Liver (tissue), 9 donors: ENCODE measurements around the gene NDUFAF2. TPM values are rescaled to one million over a fixed set of nuclear protein-coding genes. Genes with fewer than 3 reads are reported as not detected.
"Not testable (repeated sequence)": the region's sequence is repeated elsewhere in the genome, so short reads cannot be mapped to it uniquely, and the experiment has no call there.

Experiments used
- DNase-seq: peaks from one replicate; pipeline ENCODE4 v3.0.0-alpha.2; 2017; ENCODE audit warnings: low spot score
- H3K27ac ChIP-seq, 2 donors: one replicate each; pipeline ENCODE4 v1.7.0; 2013; ENCODE audit warnings: inconsistent platforms in 2 of 2, low read length in 2 of 2, control low read depth in 1 of 2, low read depth in 1 of 2, mild to moderate bottlenecking in 1 of 2
- H3K27me3 ChIP-seq, 4 donors: one replicate each; pipeline versions ENCODE4 v1.6.1 to v1.7.0; 2013; ENCODE audit warnings: low read length in 3 of 4, inconsistent platforms in 1 of 4, mild to moderate bottlenecking in 1 of 4, moderate library complexity in 1 of 4; ENCODE audit not compliant: control insufficient read depth in 4 of 4, insufficient read depth in 4 of 4
- H3K36me3 ChIP-seq, 4 donors: one replicate each; pipeline versions ENCODE4 v1.6.1 to v1.7.0; 2013; ENCODE audit warnings: low read length in 3 of 4, mild to moderate bottlenecking in 3 of 4, low read depth in 1 of 4, moderate library complexity in 1 of 4; ENCODE audit not compliant: control insufficient read depth in 4 of 4, insufficient read depth in 3 of 4
- H3K4me1 ChIP-seq, 4 donors: one replicate each; pipeline versions ENCODE4 v1.6.1 to v1.7.0; 2013; ENCODE audit warnings: low read length in 3 of 4, mild to moderate bottlenecking in 3 of 4, moderate library complexity in 1 of 4; ENCODE audit not compliant: control insufficient read depth in 4 of 4, insufficient read depth in 4 of 4
- H3K4me3 ChIP-seq, 3 donors: one replicate each; pipeline versions ENCODE4 v1.6.1 to v1.7.0; 2013; ENCODE audit warnings: low read length in 3 of 3, control low read depth in 1 of 3, low read depth in 1 of 3, mild to moderate bottlenecking in 1 of 3
- H3K9ac ChIP-seq, 2 donors: one replicate each; pipeline ENCODE4 v1.7.0; 2013; ENCODE audit warnings: low read length in 2 of 2, mild to moderate bottlenecking in 2 of 2, moderate library complexity in 2 of 2, control low read depth in 1 of 2, low read depth in 1 of 2
- H3K9me3 ChIP-seq, 4 donors: one replicate each; pipeline versions ENCODE4 v1.6.1 to v1.7.0; 2013; ENCODE audit warnings: low read length in 3 of 4; ENCODE audit not compliant: control insufficient read depth in 4 of 4
- FOXA1 ChIP-seq: IDR thresholded peaks from 2 replicates; pipeline ENCODE4 v1.6.1; 2016; ENCODE audit warnings: antibody characterized with exemption
- GABPA ChIP-seq, 2 donors: IDR thresholded peaks in 1 of 2; conservative IDR thresholded peaks in 1 of 2; 2 replicates each; pipeline ENCODE4 v1.6.1; 2016; ENCODE audit warnings: antibody characterized with exemption in 2 of 2, mild to moderate bottlenecking in 1 of 2, moderate library complexity in 1 of 2
- HNF4G ChIP-seq: IDR thresholded peaks from 2 replicates; pipeline ENCODE4 v1.6.1; 2016; ENCODE audit warnings: antibody characterized with exemption
- JUND ChIP-seq, 2 donors: IDR thresholded peaks; 2 replicates each; pipeline ENCODE4 v1.6.1; 2016; ENCODE audit warnings: antibody characterized with exemption in 2 of 2
- SP1 ChIP-seq: IDR thresholded peaks from 2 replicates; pipeline ENCODE4 v1.6.1; 2018; ENCODE audit warnings: antibody characterized with exemption, mild to moderate bottlenecking
- TAF1 ChIP-seq: conservative IDR thresholded peaks from 2 replicates; pipeline ENCODE4 v1.6.1; 2016; ENCODE audit warnings: antibody characterized with exemption, mild to moderate bottlenecking
- YY1 ChIP-seq: IDR thresholded peaks from 2 replicates; pipeline ENCODE4 v1.6.1; 2016; ENCODE audit warnings: antibody characterized with exemption, mild to moderate bottlenecking
- WGBS: extraction: QIAGEN DNeasy Blood & Tissue Kit; methylation state at CpG from one replicate; pipeline ENCODE4 v1.1.7; 2013; 5-methylcytosine and 5-hydroxymethylcytosine counted together
- polyA plus RNA-seq, 2 donors: library from polyadenylated mRNA; stranded (reverse) in 1 of 2; unstranded in 1 of 2; fragments of 200-250 nt in 1 of 2; fragments of >200 nt in 1 of 2; fragmentation: Nextera tagmentation in 1 of 2; extraction: Ambion mirVana in 1 of 2; gene quantifications; one replicate each; pipeline versions ENCODE4 v1.2.1 to v1.2.3, GENCODE V29; 2013 to 2015
- total RNA-seq, 2 donors: library from RNA; depleted of rRNA; stranded (reverse); fragments of >200 nt; gene quantifications; one replicate each; pipeline ENCODE4 v1.2.3, GENCODE V29; 2014
- TF ChIP-seq, protein P1 (sequence below): fragments of 150-350 bp; IDR thresholded peaks from 2 replicates; pipeline ENCODE4 v1.5.1; 2017; ENCODE audit warnings: improper control_type of control experiment, low read depth, low read length; ENCODE audit not compliant: missing input control
- TF ChIP-seq, protein P2 (sequence below): IDR thresholded peaks from 2 replicates; pipeline ENCODE4 v1.6.1; 2016; ENCODE audit warnings: antibody characterized with exemption
- TF ChIP-seq, protein P3 (sequence below): IDR thresholded peaks from 2 replicates; pipeline ENCODE4 v1.6.1; 2016; ENCODE audit warnings: antibody characterized with exemption
- donor health status: healthy.
- donor health status: healthy.
- donor health status: healthy.
- donor health status: healthy.
- donor health status: healthy.

NDUFAF2 gene
- total and polyA plus RNA-seq, 4 donors = 4.3 to 21.3 (median 12.5) TPM

DNA sequence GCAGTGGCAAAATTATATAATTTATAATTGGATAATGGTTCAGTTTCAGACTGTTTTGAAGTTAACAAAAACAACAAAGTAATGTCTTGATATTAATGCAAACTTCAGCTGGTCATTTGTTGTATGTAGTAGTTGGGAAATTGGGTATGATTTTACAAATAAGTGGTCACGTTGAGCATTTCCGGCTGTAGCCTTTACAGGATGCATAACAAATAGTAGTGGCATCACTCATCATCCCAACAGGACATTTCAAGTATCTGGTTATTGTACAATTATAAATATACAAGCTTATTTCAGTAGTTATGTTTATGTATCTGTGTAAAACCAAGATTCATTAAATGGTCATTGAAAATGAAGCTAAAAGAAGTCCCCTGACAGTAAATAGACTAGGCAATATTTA is 144.3 kb downstream of the NDUFAF2 start:
- no peak for TF ChIP-seq FOXA1
- TF ChIP-seq GABPA (IDR thresholded peaks at IDR 0.05 in 1 of 2, conservative IDR thresholded peaks at IDR 0.05 in 1 of 2) = no peak
- TF ChIP-seq SP1 = no peak
- TF ChIP-seq JUND (IDR thresholded peaks at IDR 0.05) = no peak
- TF ChIP-seq TAF1 = no peak
- H3K4me3 ChIP-seq = no peak overlapping the region
- 84% methylated on average over 2 of the region's 2 CpGs for WGBS
- no peak overlapping the region for H3K9ac ChIP-seq
- H3K36me3 ChIP-seq = no peaks in the 10 kb centered on the region
- DNase-seq = no peak
- H3K4me1 ChIP-seq = no peaks in the 10 kb centered on the region
- no peaks in the 10 kb centered on the region for H3K27me3 ChIP-seq
- H3K27ac ChIP-seq = no peak overlapping the region
- H3K9me3 ChIP-seq = peaks cover 0 to 1% (median 0%) of the 10 kb centered on the region in 4 donors

DNA sequence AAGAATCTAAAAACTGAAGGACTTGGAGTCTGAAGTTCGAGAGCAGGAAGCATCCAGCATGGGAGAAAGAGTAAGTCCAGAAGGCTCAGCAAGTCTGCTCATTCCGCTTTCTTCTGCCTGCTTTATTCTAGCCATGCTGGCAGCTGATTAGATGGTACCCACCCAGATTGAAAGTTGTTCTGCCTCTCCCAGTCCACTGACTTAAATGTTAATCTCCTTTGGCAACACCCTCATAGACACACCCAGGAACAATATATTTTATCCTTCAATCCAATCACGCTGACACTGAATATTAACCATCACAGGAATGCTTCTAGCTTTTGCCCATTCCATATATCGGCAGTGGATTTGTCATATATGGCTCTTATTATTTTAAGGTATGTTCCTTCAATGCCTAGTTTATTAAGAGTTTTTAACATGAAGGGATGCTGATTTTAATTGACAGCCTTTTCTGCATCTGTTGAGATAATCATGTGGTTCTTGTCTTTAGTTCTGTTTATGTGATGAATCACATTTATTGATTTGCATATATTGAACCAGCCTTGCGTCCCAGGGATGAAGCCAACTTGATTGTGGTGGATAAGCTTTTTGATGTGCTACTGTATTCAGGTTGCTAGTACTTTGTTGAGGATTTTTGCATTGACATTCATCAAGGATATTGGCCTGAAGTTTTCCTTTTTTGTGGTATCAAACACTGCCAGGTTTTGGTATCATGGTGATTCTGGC is 148.2 kb downstream of the NDUFAF2 start:
- not testable (repeated sequence) for H3K9me3 ChIP-seq, H3K27ac ChIP-seq, H3K27me3 ChIP-seq, H3K4me3 ChIP-seq, DNase-seq, H3K9ac ChIP-seq, H3K4me1 ChIP-seq, H3K36me3 ChIP-seq
- 95% methylated on average over 5 of the region's 5 CpGs for WGBS

DNA sequence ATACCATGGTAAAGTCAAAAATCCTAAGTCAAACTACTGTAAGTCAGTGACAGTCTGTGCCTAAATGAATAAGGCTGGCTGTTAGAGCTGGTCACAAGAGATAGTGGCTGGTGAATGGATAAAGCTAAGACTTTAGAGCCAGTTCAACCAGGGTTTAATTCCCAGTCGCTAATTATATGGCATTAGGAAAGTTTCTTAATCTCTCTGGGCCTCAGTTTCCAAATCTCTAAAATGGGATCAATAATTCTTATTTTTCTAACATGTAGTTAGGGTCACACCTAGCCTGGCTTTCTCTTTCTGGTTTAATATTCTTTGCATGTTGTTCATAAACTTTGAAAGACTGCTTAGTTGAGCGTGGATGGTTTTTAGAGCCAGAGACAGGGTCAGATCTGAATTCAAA is 152.5 kb downstream of the NDUFAF2 start:
- no peak overlapping the region for H3K4me3 ChIP-seq
- H3K36me3 ChIP-seq = peaks cover 0 to 3% (median 0%) of the 10 kb centered on the region in 4 donors
- no peak for DNase-seq
- TF ChIP-seq JUND (IDR thresholded peaks at IDR 0.05) (no peak), HNF4G (no peak), YY1 (no peak), TAF1 (no peak)
- TF ChIP-seq, protein P1, sequence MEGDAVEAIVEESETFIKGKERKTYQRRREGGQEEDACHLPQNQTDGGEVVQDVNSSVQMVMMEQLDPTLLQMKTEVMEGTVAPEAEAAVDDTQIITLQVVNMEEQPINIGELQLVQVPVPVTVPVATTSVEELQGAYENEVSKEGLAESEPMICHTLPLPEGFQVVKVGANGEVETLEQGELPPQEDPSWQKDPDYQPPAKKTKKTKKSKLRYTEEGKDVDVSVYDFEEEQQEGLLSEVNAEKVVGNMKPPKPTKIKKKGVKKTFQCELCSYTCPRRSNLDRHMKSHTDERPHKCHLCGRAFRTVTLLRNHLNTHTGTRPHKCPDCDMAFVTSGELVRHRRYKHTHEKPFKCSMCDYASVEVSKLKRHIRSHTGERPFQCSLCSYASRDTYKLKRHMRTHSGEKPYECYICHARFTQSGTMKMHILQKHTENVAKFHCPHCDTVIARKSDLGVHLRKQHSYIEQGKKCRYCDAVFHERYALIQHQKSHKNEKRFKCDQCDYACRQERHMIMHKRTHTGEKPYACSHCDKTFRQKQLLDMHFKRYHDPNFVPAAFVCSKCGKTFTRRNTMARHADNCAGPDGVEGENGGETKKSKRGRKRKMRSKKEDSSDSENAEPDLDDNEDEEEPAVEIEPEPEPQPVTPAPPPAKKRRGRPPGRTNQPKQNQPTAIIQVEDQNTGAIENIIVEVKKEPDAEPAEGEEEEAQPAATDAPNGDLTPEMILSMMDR = no peak
- TF ChIP-seq, protein P2, sequence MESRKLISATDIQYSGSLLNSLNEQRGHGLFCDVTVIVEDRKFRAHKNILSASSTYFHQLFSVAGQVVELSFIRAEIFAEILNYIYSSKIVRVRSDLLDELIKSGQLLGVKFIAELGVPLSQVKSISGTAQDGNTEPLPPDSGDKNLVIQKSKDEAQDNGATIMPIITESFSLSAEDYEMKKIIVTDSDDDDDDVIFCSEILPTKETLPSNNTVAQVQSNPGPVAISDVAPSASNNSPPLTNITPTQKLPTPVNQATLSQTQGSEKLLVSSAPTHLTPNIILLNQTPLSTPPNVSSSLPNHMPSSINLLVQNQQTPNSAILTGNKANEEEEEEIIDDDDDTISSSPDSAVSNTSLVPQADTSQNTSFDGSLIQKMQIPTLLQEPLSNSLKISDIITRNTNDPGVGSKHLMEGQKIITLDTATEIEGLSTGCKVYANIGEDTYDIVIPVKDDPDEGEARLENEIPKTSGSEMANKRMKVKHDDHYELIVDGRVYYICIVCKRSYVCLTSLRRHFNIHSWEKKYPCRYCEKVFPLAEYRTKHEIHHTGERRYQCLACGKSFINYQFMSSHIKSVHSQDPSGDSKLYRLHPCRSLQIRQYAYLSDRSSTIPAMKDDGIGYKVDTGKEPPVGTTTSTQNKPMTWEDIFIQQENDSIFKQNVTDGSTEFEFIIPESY = no peak
- TF ChIP-seq, protein P3, sequence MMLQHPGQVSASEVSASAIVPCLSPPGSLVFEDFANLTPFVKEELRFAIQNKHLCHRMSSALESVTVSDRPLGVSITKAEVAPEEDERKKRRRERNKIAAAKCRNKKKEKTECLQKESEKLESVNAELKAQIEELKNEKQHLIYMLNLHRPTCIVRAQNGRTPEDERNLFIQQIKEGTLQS = no peak
- H3K27me3 ChIP-seq = no peaks in the 10 kb centered on the region
- H3K27ac ChIP-seq = no peak overlapping the region
- no peaks in the 10 kb centered on the region for H3K9me3 ChIP-seq
- WGBS = 96% methylated on average over 2 of the region's 2 CpGs
- H3K4me1 ChIP-seq = no peaks in the 10 kb centered on the region
- no peak overlapping the region for H3K9ac ChIP-seq
